AG04450 (cell line): Measurements from ENCODE around the gene TFCP2. TPM values are rescaled to one million over a fixed set of nuclear protein-coding genes. Genes with fewer than 3 reads are reported as not detected.

Experiments used
- CTCF ChIA-PET: fragments of 300-600, 350-600 bp; formaldehyde crosslinking; extraction: SDS; loops from one replicate; lab custom pipeline; 2022; ENCODE audit warnings: antibody characterized with exemption, inconsistent platforms; lab: Charles Lee
- POLR2A ChIA-PET: fragments of 350-600 bp; formaldehyde crosslinking; extraction: SDS; loops from one replicate; lab custom pipeline; 2021; ENCODE audit warnings: antibody characterized with exemption, inconsistent platforms; lab: Yijun Ruan, JAX
- DNase-seq: peaks from one replicate; pipeline ENCODE4 v3.0.0-alpha.2; 2011; ENCODE audit warnings: low read depth, low spot score
- H3K27ac ChIP-seq: one replicate; pipeline ENCODE4 v1.5.1; 2012; ENCODE audit warnings: low read depth, low read length, control low read depth
- H3K27me3 ChIP-seq: one replicate; pipeline ENCODE4 v1.6.0; 2012; ENCODE audit warnings: low read length; ENCODE audit not compliant: control insufficient read depth, insufficient read depth
- H3K4me3 ChIP-seq: 2 replicates; pipeline ENCODE4 v1.5.1; 2011; ENCODE audit warnings: mild to moderate bottlenecking, low read depth, low read length, control low read depth
- H3K9me3 ChIP-seq: 2 replicates; pipeline ENCODE4 v1.5.1; 2012; ENCODE audit warnings: low read length; ENCODE audit not compliant: control insufficient read depth, insufficient read depth
- CTCF ChIP-seq: IDR thresholded peaks from 2 replicates; pipeline ENCODE4 v1.5.1; 2011; ENCODE audit warnings: low read depth, low read length, control low read depth, inconsistent platforms
- polyA plus RNA-seq: library from polyadenylated mRNA; depleted of rRNA; stranded (reverse); fragments of >200 nt; gene quantifications from 2 replicates; pipeline ENCODE4 v1.2.3, GENCODE V29; 2011

Gene TFCP2
- polyA plus RNA-seq, 1 experiment = 24.9 TPM

- POLR2A ChIA-PET = no interaction called here
- TF ChIP-seq CTCF = no peak
These were observed 57.4 kb downstream of the TFCP2 start for GRCh38 chr12:51115533-51115932.

GRCh38 chr12:51108136-51108535 is 64.8 kb downstream of the TFCP2 start:
- no peak overlapping the region for H3K27ac ChIP-seq
- H3K4me3 ChIP-seq = no peak overlapping the region
- no peaks in the 10 kb centered on the region for H3K27me3 ChIP-seq
- no peak for TF ChIP-seq CTCF
- ChIA-PET POLR2A (interaction anchor here (1.1 kb wide), 1 partner anchor 25 kb away, joined by 4 read pairs; the partner anchor contains the start of gene CSRNP2), CTCF (no interaction called here)
- DNase-seq = no peak
- no peaks in the 10 kb centered on the region for H3K9me3 ChIP-seq

More at GRCh38 chr12:51115533-51115932, 57.4 kb downstream of the TFCP2 start:
- DNase-seq = no peak
- H3K27me3 ChIP-seq = no peaks in the 10 kb centered on the region
- no peak overlapping the region for H3K4me3 ChIP-seq
- peaks cover 4% of the 10 kb centered on the region; the same call in 1 of the 2 replicates for H3K9me3 ChIP-seq
- H3K27ac ChIP-seq = no peak overlapping the region
- CTCF ChIA-PET = no interaction called here

GRCh38 chr12:51103977-51104376 is 69.0 kb downstream of the TFCP2 start:
- CTCF ChIA-PET = interaction anchor here (1.0 kb wide), 1 partner anchor 237 kb away, joined by 5 read pairs; no protein-coding TSS in a partner anchor
- H3K4me3 ChIP-seq = no peak overlapping the region
- no peak for DNase-seq
- POLR2A ChIA-PET = no interaction called here
- H3K27ac ChIP-seq = no peak overlapping the region
- no peak for TF ChIP-seq CTCF
- H3K27me3 ChIP-seq = no peaks in the 10 kb centered on the region
- no peaks in the 10 kb centered on the region for H3K9me3 ChIP-seq

GRCh38 chr12:51098611-51099010 is 74.3 kb downstream of the TFCP2 start:
- Histone ChIP-seq H3K9me3 (no peaks in the 10 kb centered on the region), H3K27me3 (no peaks in the 10 kb centered on the region), H3K4me3 (no peak overlapping the region), H3K27ac (no peak overlapping the region)
- CTCF ChIA-PET = no interaction called here
- no peak for TF ChIP-seq CTCF
- no peak for DNase-seq
- POLR2A ChIA-PET = interaction anchor here (0.6 kb wide), 1 partner anchor 65 kb away, joined by 4 read pairs; no protein-coding TSS in a partner anchor

- Histone ChIP-seq H3K27me3 (no peaks in the 10 kb centered on the region), H3K27ac (no peak overlapping the region), H3K4me3 (no peak overlapping the region), H3K9me3 (no peaks in the 10 kb centered on the region)
- TF ChIP-seq CTCF = no peak
- no peak for DNase-seq
- CTCF ChIA-PET = no interaction called here
- POLR2A ChIA-PET = no interaction called here
These were observed 82.2 kb downstream of the TFCP2 start for GRCh38 chr12:51090705-51091229.
